K562 (cell line): ENCODE results near the gene DAGLA. TPM values are rescaled to one million over a fixed set of nuclear protein-coding genes. Genes with fewer than 3 reads are reported as not detected.
A peak's percentile ranks its signal among the peaks of the same experiment; 100 is the strongest.

Experiments used
- ATF7 ChIP-seq: fragments of 450-650 bp; IDR thresholded peaks from 2 replicates; pipeline ENCODE4 v1.7.1; 2014; ENCODE audit warnings: mild to moderate bottlenecking, moderate library complexity
- CBFA2T2 ChIP-seq: fragments of 450-650 bp; conservative IDR thresholded peaks from 2 replicates; pipeline ENCODE4 v1.6.1; 2017; ENCODE audit warnings: mild to moderate bottlenecking
- CHCHD3 ChIP-seq: fragments of 250-450 bp; sonication (Bioruptor Pico); IDR thresholded peaks from 2 replicates; pipeline ENCODE4 v2.1.2; 2022; ENCODE audit warnings: mild to moderate bottlenecking
- FOXJ2 ChIP-seq: fragments of 200-800 bp; sonication (Bioruptor generic); IDR thresholded peaks from 2 replicates; pipeline ENCODE4 v1.6.1; 2016; ENCODE audit warnings: missing genetic modification characterization, missing compliant biosample characterization
- HIVEP1 ChIP-seq: fragments of 250-450 bp; sonication (Bioruptor Pico); IDR thresholded peaks from 2 replicates; pipeline ENCODE4 v1.4.0; 2020; ENCODE audit warnings: mild to moderate bottlenecking
- LCOR ChIP-seq: sonication (generic); formaldehyde crosslinking; IDR thresholded peaks from 2 replicates; pipeline ENCODE4 v1.8.0; 2022; ENCODE audit warnings: mild to moderate bottlenecking, missing genetic modification reagents
- MCM5 ChIP-seq: fragments of 450-650 bp; IDR thresholded peaks from 2 replicates; pipeline ENCODE4 v1.6.1; 2016; ENCODE audit warnings: low read depth
- MEF2D ChIP-seq: conservative IDR thresholded peaks from 2 replicates; pipeline ENCODE4 v1.6.1; 2016; ENCODE audit warnings: low read depth, missing genetic modification characterization, missing compliant biosample characterization
- MEIS2 ChIP-seq: fragments of 450-650 bp; IDR thresholded peaks from 2 replicates; pipeline ENCODE4 v1.6.1; 2014; ENCODE audit warnings: mild to moderate bottlenecking; ENCODE audit not compliant: partially characterized antibody
- MTA3 ChIP-seq: fragments of 450-650 bp; formaldehyde crosslinking; IDR thresholded peaks from 2 replicates; pipeline ENCODE4 v1.6.1; 2017; ENCODE audit warnings: mild to moderate bottlenecking, borderline replicate concordance
- OTX1 ChIP-seq: fragments of 450-650 bp; formaldehyde crosslinking; IDR thresholded peaks from 2 replicates; pipeline ENCODE4 v1.4.0; 2022; ENCODE audit warnings: mild to moderate bottlenecking
- PCBP2 ChIP-seq: fragments of 200-400 bp; formaldehyde crosslinking; IDR thresholded peaks from 2 replicates; pipeline ENCODE4 v1.6.1; 2018; ENCODE audit warnings: low read length, low read depth, mild to moderate bottlenecking, moderate library complexity; ENCODE audit not compliant: poor library complexity, severe bottlenecking
- POU5F1 ChIP-seq: fragments of 150-350 bp; IDR thresholded peaks from 2 replicates; pipeline ENCODE4 v1.6.1; 2014; ENCODE audit warnings: borderline replicate concordance, low read length, low read depth, mild to moderate bottlenecking; ENCODE audit not compliant: partially characterized antibody
- SNRNP70 ChIP-seq: fragments of 200-400 bp; formaldehyde crosslinking; optimal IDR thresholded peaks from 2 replicates; pipeline ENCODE3; 2017; ENCODE audit warnings: low read depth, low read length
- TAF1 ChIP-seq: IDR thresholded peaks from 2 replicates; pipeline ENCODE4 v1.6.1; 2011; ENCODE audit warnings: mild to moderate bottlenecking, low read length, moderate library complexity; ENCODE audit not compliant: insufficient read depth, control insufficient read depth, severe bottlenecking; ENCODE audit errors: extremely low read depth
- TAF15 ChIP-seq: fragments of 200-400 bp; formaldehyde crosslinking; IDR thresholded peaks from 2 replicates; pipeline ENCODE4 v1.6.1; 2017; ENCODE audit warnings: mild to moderate bottlenecking, low read depth, low read length, moderate library complexity
- ZBTB8A ChIP-seq: fragments of 450-650 bp; IDR thresholded peaks from 2 replicates; pipeline ENCODE4 v1.6.1; 2018; ENCODE audit warnings: mild to moderate bottlenecking, moderate library complexity; ENCODE audit not compliant: partially characterized antibody
- ZNF57 ChIP-seq: fragments of 450-650 bp; formaldehyde crosslinking; IDR thresholded peaks from 2 replicates; pipeline ENCODE4 v1.4.0; 2020; ENCODE audit warnings: mild to moderate bottlenecking, moderate library complexity
- polyA plus RNA-seq, 8 experiments: library from polyadenylated mRNA; depleted of rRNA in 4 of 8; stranded (reverse) in 5 of 8; unstranded in 3 of 8; fragments of >200 nt; fragmentation: Nextera tagmentation in 2 of 8; fragmentation: Illumina TruSeq in 1 of 8; extraction: Ambion mirVana in 2 of 8; extraction: Trizol in 1 of 8; gene quantifications; 2 replicates each; pipeline versions ENCODE4 v1.2.1 to v1.2.3, GENCODE V29; 2011 to 2014; ENCODE audit warnings: inconsistent platforms in 1 of 8, missing spikeins in 1 of 8
- total RNA-seq, 7 experiments: library from RNA; depleted of rRNA in 6 of 7; stranded (reverse); fragments of >200 nt in 6 of 7; fragmentation: Illumina TruSeq in 2 of 7; extraction: Trizol in 2 of 7; gene quantifications; 2 replicates each; pipeline versions ENCODE4 v1.2.1 to v1.2.3, GENCODE V29; 2011 to 2021; ENCODE audit warnings: low replicate concordance in 1 of 7
- TF ChIP-seq, protein P1 (sequence below): sonication (generic); formaldehyde crosslinking; IDR thresholded peaks from 2 replicates; pipeline ENCODE4 v1.8.1; 2022; ENCODE audit warnings: missing genetic modification reagents
- TF ChIP-seq, protein P2 (sequence below): sonication (generic); formaldehyde crosslinking; IDR thresholded peaks from 2 replicates; pipeline ENCODE4 v1.8.0; 2023; ENCODE audit warnings: mild to moderate bottlenecking, missing genetic modification reagents
- TF ChIP-seq, protein P3 (sequence below): sonication (generic); formaldehyde crosslinking; IDR thresholded peaks from 2 replicates; pipeline ENCODE4 v1.8.0; 2022; ENCODE audit warnings: mild to moderate bottlenecking, low read depth, missing genetic modification reagents
- TF ChIP-seq, protein P4 (sequence below): sonication (generic); formaldehyde crosslinking; IDR thresholded peaks from 2 replicates; pipeline ENCODE4 v1.8.0; 2022; ENCODE audit warnings: mild to moderate bottlenecking, missing genetic modification reagents

DAGLA gene
- total and polyA plus RNA-seq, 9 of the 15 experiments (the other 6 are each of a cell fraction or from before 2014, with no cell fraction given), result 0.03 to 0.16 (median 0.04) TPM; not detected in 4

DNA sequence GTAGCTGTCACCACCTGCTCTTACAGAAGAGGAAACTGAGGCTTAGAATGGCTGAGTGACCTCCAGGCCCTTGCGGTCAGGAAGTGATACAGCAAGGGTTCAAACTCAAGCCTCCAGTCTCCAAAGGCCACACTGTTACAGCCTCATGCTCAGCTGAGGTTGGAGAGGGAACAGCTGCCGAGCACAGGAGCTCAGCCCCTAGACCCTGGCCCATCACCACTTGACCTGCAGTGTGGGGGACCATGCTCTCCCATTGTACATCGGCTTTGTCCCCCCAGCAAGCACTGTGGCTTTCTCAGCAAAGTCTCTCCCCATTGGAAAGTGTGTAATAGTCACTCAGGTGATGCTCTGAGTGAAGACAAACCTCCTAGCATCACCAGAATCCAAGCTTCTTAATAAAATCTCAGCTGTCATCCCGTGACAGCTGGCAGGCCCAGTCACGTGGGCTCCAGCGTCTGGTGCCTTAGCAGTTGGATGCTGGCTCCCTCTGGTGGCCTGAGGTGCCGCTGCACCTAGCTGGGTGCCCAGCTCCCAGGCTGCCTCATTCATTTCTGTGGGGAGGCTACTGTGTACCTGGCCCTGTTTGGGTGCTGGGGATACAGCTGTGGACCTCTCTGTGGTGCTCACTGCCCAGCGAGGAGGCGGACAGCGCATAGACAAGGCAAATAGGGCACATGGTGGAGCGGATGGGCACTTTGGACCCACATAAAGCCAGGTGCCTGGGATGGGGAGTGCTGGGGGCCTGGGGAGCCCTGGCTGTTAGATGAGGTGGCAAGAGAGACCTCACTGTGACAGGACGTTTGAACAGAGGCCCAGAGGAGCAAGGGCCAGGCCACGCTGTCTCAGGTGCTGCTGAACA is 53.2 kb downstream of the DAGLA start (continued):
- TF ChIP-seq LCOR (CRISPR knock-in tag) (no peak), MEF2D (tag) (no peak), CBFA2T2 (peak; percentile 83), ZNF57 (CRISPR knock-in tag) (no peak), CHCHD3 (CRISPR knock-in tag) (no peak), SNRNP70 (no peak), TAF1 (no peak), MCM5 (no peak), HIVEP1 (CRISPR knock-in tag) (no peak), ATF7 (peak; percentile 45; the same call in 1 of the 2 replicates), OTX1 (CRISPR knock-in tag) (no peak; the same call in 1 of the 2 replicates), FOXJ2 (no peak), MEIS2 (peak; percentile 81), PCBP2 (no peak), MTA3 (peak; percentile 63; the same call in 1 of the 2 replicates), POU5F1 (no peak), ZBTB8A (no peak), TAF15 (no peak)
- TF ChIP-seq, protein P1, sequence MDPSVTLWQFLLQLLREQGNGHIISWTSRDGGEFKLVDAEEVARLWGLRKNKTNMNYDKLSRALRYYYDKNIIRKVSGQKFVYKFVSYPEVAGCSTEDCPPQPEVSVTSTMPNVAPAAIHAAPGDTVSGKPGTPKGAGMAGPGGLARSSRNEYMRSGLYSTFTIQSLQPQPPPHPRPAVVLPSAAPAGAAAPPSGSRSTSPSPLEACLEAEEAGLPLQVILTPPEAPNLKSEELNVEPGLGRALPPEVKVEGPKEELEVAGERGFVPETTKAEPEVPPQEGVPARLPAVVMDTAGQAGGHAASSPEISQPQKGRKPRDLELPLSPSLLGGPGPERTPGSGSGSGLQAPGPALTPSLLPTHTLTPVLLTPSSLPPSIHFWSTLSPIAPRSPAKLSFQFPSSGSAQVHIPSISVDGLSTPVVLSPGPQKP, result no peak
- TF ChIP-seq, protein P2, sequence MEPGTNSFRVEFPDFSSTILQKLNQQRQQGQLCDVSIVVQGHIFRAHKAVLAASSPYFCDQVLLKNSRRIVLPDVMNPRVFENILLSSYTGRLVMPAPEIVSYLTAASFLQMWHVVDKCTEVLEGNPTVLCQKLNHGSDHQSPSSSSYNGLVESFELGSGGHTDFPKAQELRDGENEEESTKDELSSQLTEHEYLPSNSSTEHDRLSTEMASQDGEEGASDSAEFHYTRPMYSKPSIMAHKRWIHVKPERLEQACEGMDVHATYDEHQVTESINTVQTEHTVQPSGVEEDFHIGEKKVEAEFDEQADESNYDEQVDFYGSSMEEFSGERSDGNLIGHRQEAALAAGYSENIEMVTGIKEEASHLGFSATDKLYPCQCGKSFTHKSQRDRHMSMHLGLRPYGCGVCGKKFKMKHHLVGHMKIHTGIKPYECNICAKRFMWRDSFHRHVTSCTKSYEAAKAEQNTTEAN (CRISPR knock-in tag), result no peak
- TF ChIP-seq, protein P3, sequence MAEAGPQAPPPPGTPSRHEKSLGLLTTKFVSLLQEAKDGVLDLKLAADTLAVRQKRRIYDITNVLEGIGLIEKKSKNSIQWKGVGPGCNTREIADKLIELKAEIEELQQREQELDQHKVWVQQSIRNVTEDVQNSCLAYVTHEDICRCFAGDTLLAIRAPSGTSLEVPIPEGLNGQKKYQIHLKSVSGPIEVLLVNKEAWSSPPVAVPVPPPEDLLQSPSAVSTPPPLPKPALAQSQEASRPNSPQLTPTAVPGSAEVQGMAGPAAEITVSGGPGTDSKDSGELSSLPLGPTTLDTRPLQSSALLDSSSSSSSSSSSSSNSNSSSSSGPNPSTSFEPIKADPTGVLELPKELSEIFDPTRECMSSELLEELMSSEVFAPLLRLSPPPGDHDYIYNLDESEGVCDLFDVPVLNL (CRISPR knock-in tag), result no peak
- TF ChIP-seq, protein P4, sequence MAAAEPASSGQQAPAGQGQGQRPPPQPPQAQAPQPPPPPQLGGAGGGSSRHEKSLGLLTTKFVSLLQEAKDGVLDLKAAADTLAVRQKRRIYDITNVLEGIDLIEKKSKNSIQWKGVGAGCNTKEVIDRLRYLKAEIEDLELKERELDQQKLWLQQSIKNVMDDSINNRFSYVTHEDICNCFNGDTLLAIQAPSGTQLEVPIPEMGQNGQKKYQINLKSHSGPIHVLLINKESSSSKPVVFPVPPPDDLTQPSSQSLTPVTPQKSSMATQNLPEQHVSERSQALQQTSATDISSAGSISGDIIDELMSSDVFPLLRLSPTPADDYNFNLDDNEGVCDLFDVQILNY, result no peak
